B cell (primary cell): Measurements from ENCODE around the gene CLDN7.

Experiments
- CTCF ChIP-seq: fragments of 200-600 bp; IDR thresholded peaks from one replicate; pipeline ENCODE4 v1.8.0; 2022; ENCODE audit warnings: antibody characterized with exemption, mild to moderate bottlenecking
- EZH2 ChIP-seq: IDR thresholded peaks from 2 replicates; pipeline ENCODE4 v1.6.1; 2012; ENCODE audit warnings: borderline replicate concordance, low read depth, mild to moderate bottlenecking, moderate library complexity, low read length; ENCODE audit not compliant: insufficient read depth, poor library complexity, severe bottlenecking

GRCh38 chr17:7296189-7296861 is 34.0 kb upstream of the CLDN7 start:
- TF ChIP-seq CTCF (peak; percentile 93), EZH2 (no peak)
